ENCODE results near the gene IL4R.

IL4R gene

GRCh38 chr16:27303256-27304100 is 10.3 kb upstream of the IL4R start:
- no peak for DNase-seq
- Histone ChIP-seq H3K4me1 (ENCODE audit: control insufficient read depth, insufficient read depth, low read length, poor library complexity, severe bottlenecking) (no peaks in the 10 kb centered on the region), H3K4me3 (ENCODE audit: insufficient read depth, low read depth, low read length, poor library complexity, severe bottlenecking) (no peak overlapping the region), H3K27ac (ENCODE audit: insufficient read depth, low read length, poor library complexity, severe bottlenecking) (no peak overlapping the region), H3K27me3 (replicated peaks; ENCODE audit: control insufficient read depth, insufficient read depth, low read length, poor library complexity, severe bottlenecking) (no peaks in the 10 kb centered on the region), H3K36me3 (ENCODE audit: control insufficient read depth, insufficient read depth, low read length) (no peaks in the 10 kb centered on the region), H3K9me3 (ENCODE audit: control insufficient read depth, low read length) (no peaks in the 10 kb centered on the region)

- Histone ChIP-seq H3K36me3 (ENCODE audit: control insufficient read depth, insufficient read depth, low read length) (no peaks in the 10 kb centered on the region), H3K9me3 (ENCODE audit: control insufficient read depth, low read length) (no peaks in the 10 kb centered on the region)
Observed at GRCh38 chr16:27304102-27304501, 9.7 kb upstream of the IL4R start.

GRCh38 chr16:27304881-27305745 is 8.7 kb upstream of the IL4R start:
- H3K9me3 ChIP-seq (ENCODE audit: control insufficient read depth, low read length): no peaks in the 10 kb centered on the region
- no peak for DNase-seq
- H3K36me3 ChIP-seq (ENCODE audit: control insufficient read depth, insufficient read depth, low read length): no peaks in the 10 kb centered on the region
- H3K4me1 ChIP-seq (ENCODE audit: control insufficient read depth, insufficient read depth, low read length, poor library complexity, severe bottlenecking): no peaks in the 10 kb centered on the region
- H3K27me3 ChIP-seq (replicated peaks; ENCODE audit: control insufficient read depth, insufficient read depth, low read length, poor library complexity, severe bottlenecking): no peaks in the 10 kb centered on the region
- no peak overlapping the region for H3K4me3 ChIP-seq (ENCODE audit: insufficient read depth, low read depth, low read length, poor library complexity, severe bottlenecking)
- H3K27ac ChIP-seq (ENCODE audit: insufficient read depth, low read length, poor library complexity, severe bottlenecking): no peak overlapping the region

More at GRCh38 chr16:27304102-27304501, 9.7 kb upstream of the IL4R start:
- DNase-seq: no peak
- Histone ChIP-seq H3K27me3 (replicated peaks; ENCODE audit: control insufficient read depth, insufficient read depth, low read length, poor library complexity, severe bottlenecking) (no peaks in the 10 kb centered on the region), H3K4me1 (ENCODE audit: control insufficient read depth, insufficient read depth, low read length, poor library complexity, severe bottlenecking) (no peaks in the 10 kb centered on the region), H3K27ac (ENCODE audit: insufficient read depth, low read length, poor library complexity, severe bottlenecking) (no peak overlapping the region), H3K4me3 (ENCODE audit: insufficient read depth, low read depth, low read length, poor library complexity, severe bottlenecking) (no peak overlapping the region)

GRCh38 chr16:27305839-27306442 is 7.8 kb upstream of the IL4R start:
- H3K27ac ChIP-seq (ENCODE audit: insufficient read depth, low read length, poor library complexity, severe bottlenecking): no peak overlapping the region
- no peak for DNase-seq
- no peak overlapping the region for H3K4me3 ChIP-seq (ENCODE audit: insufficient read depth, low read depth, low read length, poor library complexity, severe bottlenecking)
- no peaks in the 10 kb centered on the region for H3K9me3 ChIP-seq (ENCODE audit: control insufficient read depth, low read length)
- H3K36me3 ChIP-seq (ENCODE audit: control insufficient read depth, insufficient read depth, low read length): no peaks in the 10 kb centered on the region
- no peaks in the 10 kb centered on the region for H3K27me3 ChIP-seq (replicated peaks; ENCODE audit: control insufficient read depth, insufficient read depth, low read length, poor library complexity, severe bottlenecking)
- no peaks in the 10 kb centered on the region for H3K4me1 ChIP-seq (ENCODE audit: control insufficient read depth, insufficient read depth, low read length, poor library complexity, severe bottlenecking)

- Histone ChIP-seq H3K9me3 (ENCODE audit: control insufficient read depth, low read length) (no peaks in the 10 kb centered on the region), H3K27ac (ENCODE audit: insufficient read depth, low read length, poor library complexity, severe bottlenecking) (no peak overlapping the region), H3K4me3 (ENCODE audit: insufficient read depth, low read depth, low read length, poor library complexity, severe bottlenecking) (no peak overlapping the region), H3K4me1 (ENCODE audit: control insufficient read depth, insufficient read depth, low read length, poor library complexity, severe bottlenecking) (peaks cover 5% of the 10 kb centered on the region), H3K27me3 (replicated peaks; ENCODE audit: control insufficient read depth, insufficient read depth, low read length, poor library complexity, severe bottlenecking) (no peaks in the 10 kb centered on the region), H3K36me3 (ENCODE audit: control insufficient read depth, insufficient read depth, low read length) (no peaks in the 10 kb centered on the region)
- no peak for DNase-seq
Observed at GRCh38 chr16:27308792-27309191, 5.0 kb upstream of the IL4R start.

- Histone ChIP-seq H3K27ac (ENCODE audit: insufficient read depth, low read length, poor library complexity, severe bottlenecking) (no peak overlapping the region), H3K36me3 (ENCODE audit: control insufficient read depth, insufficient read depth, low read length) (no peaks in the 10 kb centered on the region), H3K4me3 (ENCODE audit: insufficient read depth, low read depth, low read length, poor library complexity, severe bottlenecking) (no peak overlapping the region), H3K4me1 (ENCODE audit: control insufficient read depth, insufficient read depth, low read length, poor library complexity, severe bottlenecking) (peaks cover 13% of the 10 kb centered on the region), H3K27me3 (replicated peaks; ENCODE audit: control insufficient read depth, insufficient read depth, low read length, poor library complexity, severe bottlenecking) (no peaks in the 10 kb centered on the region), H3K9me3 (ENCODE audit: control insufficient read depth, low read length) (no peaks in the 10 kb centered on the region)
- no peak for DNase-seq
Observed at GRCh38 chr16:27310576-27311447, 3.0 kb upstream of the IL4R start.

- H3K4me1 ChIP-seq (ENCODE audit: control insufficient read depth, insufficient read depth, low read length, poor library complexity, severe bottlenecking): peaks cover 18% of the 10 kb centered on the region
- H3K27ac ChIP-seq (ENCODE audit: insufficient read depth, low read length, poor library complexity, severe bottlenecking): no peak overlapping the region
- H3K36me3 ChIP-seq (ENCODE audit: control insufficient read depth, insufficient read depth, low read length): no peaks in the 10 kb centered on the region
- H3K4me3 ChIP-seq (ENCODE audit: insufficient read depth, low read depth, low read length, poor library complexity, severe bottlenecking): no peak overlapping the region
- H3K9me3 ChIP-seq (ENCODE audit: control insufficient read depth, low read length): no peaks in the 10 kb centered on the region
- no peak for DNase-seq
- H3K27me3 ChIP-seq (replicated peaks; ENCODE audit: control insufficient read depth, insufficient read depth, low read length, poor library complexity, severe bottlenecking): no peaks in the 10 kb centered on the region
Observed at GRCh38 chr16:27311448-27311830, 2.3 kb upstream of the IL4R start.

GRCh38 chr16:27311897-27312303 is 1.9 kb upstream of the IL4R start:
- no peak for DNase-seq

GRCh38 chr16:27312580-27313421 is 973 bp upstream of the IL4R start:
- no peak for DNase-seq
- Histone ChIP-seq H3K36me3 (ENCODE audit: control insufficient read depth, insufficient read depth, low read length) (no peaks in the 10 kb centered on the region), H3K4me3 (ENCODE audit: insufficient read depth, low read depth, low read length, poor library complexity, severe bottlenecking) (peak overlapping the region; percentile 97), H3K27ac (ENCODE audit: insufficient read depth, low read length, poor library complexity, severe bottlenecking) (peak overlapping the region; percentile 98), H3K9me3 (ENCODE audit: control insufficient read depth, low read length) (no peaks in the 10 kb centered on the region), H3K4me1 (ENCODE audit: control insufficient read depth, insufficient read depth, low read length, poor library complexity, severe bottlenecking) (peaks cover 32% of the 10 kb centered on the region), H3K27me3 (replicated peaks; ENCODE audit: control insufficient read depth, insufficient read depth, low read length, poor library complexity, severe bottlenecking) (no peaks in the 10 kb centered on the region)

More at GRCh38 chr16:27311897-27312303, 1.9 kb upstream of the IL4R start:
- Histone ChIP-seq H3K4me3 (ENCODE audit: insufficient read depth, low read depth, low read length, poor library complexity, severe bottlenecking) (no peak overlapping the region), H3K27ac (ENCODE audit: insufficient read depth, low read length, poor library complexity, severe bottlenecking) (no peak overlapping the region), H3K36me3 (ENCODE audit: control insufficient read depth, insufficient read depth, low read length) (no peaks in the 10 kb centered on the region), H3K27me3 (replicated peaks; ENCODE audit: control insufficient read depth, insufficient read depth, low read length, poor library complexity, severe bottlenecking) (no peaks in the 10 kb centered on the region), H3K4me1 (ENCODE audit: control insufficient read depth, insufficient read depth, low read length, poor library complexity, severe bottlenecking) (peaks cover 23% of the 10 kb centered on the region), H3K9me3 (ENCODE audit: control insufficient read depth, low read length) (no peaks in the 10 kb centered on the region)

All from effector memory CD4-positive, alpha-beta T cell (primary cell).